SW 1271 (cell line): ENCODE measurements around the gene DBF4B.

ENCODE experiments used
- DNase-seq, 2 experiments: peaks; one replicate each; lab custom pipeline; 2025; lab: John Stamatoyannopoulos, UW

DBF4B gene

GRCh38 chr17:44777394-44778348, 69.2 kb downstream of the DBF4B start:
- DNase-seq, result no peak

- DNase-seq, result no peak
These were observed 70.3 kb downstream of the DBF4B start for GRCh38 chr17:44778656-44779210.

GRCh38 chr17:44779211-44780025, 71.0 kb downstream of the DBF4B start:
- peak in 1 of 2 experiments; percentile 73 for DNase-seq

- DNase-seq, result no peak
These were observed 71.7 kb downstream of the DBF4B start for GRCh38 chr17:44780161-44780560.

GRCh38 chr17:44780845-44781480, 72.5 kb downstream of the DBF4B start:
- no peak for DNase-seq

GRCh38 chr17:44781551-44782325, 73.3 kb downstream of the DBF4B start:
- no peak for DNase-seq

- no peak for DNase-seq
These were observed 73.9 kb downstream of the DBF4B start for GRCh38 chr17:44782326-44782850.

- DNase-seq, result no peak
These were observed 77.5 kb downstream of the DBF4B start for GRCh38 chr17:44785921-44786320.

- no peak for DNase-seq
These were observed 78.2 kb downstream of the DBF4B start for GRCh38 chr17:44786551-44787081.

- no peak for DNase-seq
These were observed 78.9 kb downstream of the DBF4B start for GRCh38 chr17:44787271-44787940.

GRCh38 chr17:44788139-44788538, 79.7 kb downstream of the DBF4B start:
- no peak for DNase-seq

- DNase-seq, result no peak
These were observed 83.8 kb downstream of the DBF4B start for GRCh38 chr17:44792276-44792675.

GRCh38 chr17:44793885-44794842, 85.7 kb downstream of the DBF4B start:
- no peak for DNase-seq

- peak; percentile 81 to 92 for DNase-seq
These were observed 86.5 kb downstream of the DBF4B start for GRCh38 chr17:44794851-44795413.

- DNase-seq, result no peak
These were observed 87.0 kb downstream of the DBF4B start for GRCh38 chr17:44795421-44795820.

- no peak for DNase-seq
These were observed 87.5 kb downstream of the DBF4B start for GRCh38 chr17:44795928-44796327.

GRCh38 chr17:44796731-44797130, 88.3 kb downstream of the DBF4B start:
- no peak for DNase-seq

- no peak for DNase-seq
These were observed 89.3 kb downstream of the DBF4B start for GRCh38 chr17:44797802-44798201.

- no peak for DNase-seq
These were observed 89.9 kb downstream of the DBF4B start for GRCh38 chr17:44798356-44798755.
